Measurements from ENCODE around the gene SFRP5.
A peak's percentile ranks its signal among the peaks of the same experiment; 100 is the strongest.

Gene SFRP5

DNA sequence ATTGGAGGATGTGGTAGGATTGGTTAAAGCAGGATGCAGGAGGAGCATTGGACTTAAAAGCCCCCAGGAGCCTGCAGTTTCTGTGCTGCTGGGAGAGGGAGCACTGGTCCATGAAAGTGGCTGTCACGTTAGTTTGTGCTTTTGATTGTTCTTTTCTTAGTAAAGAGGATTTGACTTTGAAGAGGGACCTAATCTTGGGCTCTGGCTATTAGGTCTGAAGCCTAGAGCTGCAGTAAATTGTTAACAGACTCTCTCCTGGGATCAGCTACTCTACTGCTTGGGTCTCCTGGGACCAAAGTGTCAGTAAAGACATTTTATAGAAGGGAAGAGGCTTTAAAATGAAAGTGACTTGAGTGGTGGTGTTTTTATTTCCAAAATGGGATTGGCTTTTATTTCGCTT is 31.2 kb downstream of the SFRP5 start:
- DNase-seq: no peak

GRCh38 chr10:97738616-97739015 is 33.2 kb downstream of the SFRP5 start:
- DNase-seq: no peak

DNA sequence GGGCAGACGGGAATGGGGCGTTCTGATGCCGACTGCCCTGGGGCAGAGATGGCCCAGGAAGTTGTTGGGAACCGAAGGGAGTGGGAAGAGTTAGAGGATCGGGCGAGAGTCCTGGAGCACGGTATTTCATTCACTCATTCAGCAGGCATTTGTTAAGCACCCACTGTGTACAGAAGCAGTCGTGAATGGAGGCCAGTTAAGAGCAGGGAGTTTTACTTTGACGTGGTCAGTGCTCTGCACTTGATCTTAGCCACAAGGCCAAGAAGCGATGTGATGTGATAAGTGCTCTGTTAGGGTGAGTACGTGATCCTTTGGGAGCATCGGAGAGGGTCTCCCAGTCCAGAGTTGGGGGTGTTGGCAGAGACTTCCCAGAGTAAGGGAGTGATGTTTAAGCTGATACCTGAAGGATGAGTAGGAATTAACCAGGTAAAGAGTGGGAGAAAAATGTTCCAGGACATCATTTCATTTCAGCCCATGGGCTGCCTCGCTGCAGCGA is 34.0 kb downstream of the SFRP5 start:
- no peak for DNase-seq

- peak; percentile 63 to 96 (median 89) for DNase-seq
These were observed 34.7 kb downstream of the SFRP5 start, which contains the start of gene ZFYVE27 for GRCh38 chr10:97736902-97737769. Gene ZFYVE27 (plus strand): TSS chr10:97737128. CDS start chr10:97738478, 1,350 bp downstream.

GRCh38 chr10:97736403-97736901 is 35.3 kb downstream of the SFRP5 start:
- DNase-seq: no peak

DNA sequence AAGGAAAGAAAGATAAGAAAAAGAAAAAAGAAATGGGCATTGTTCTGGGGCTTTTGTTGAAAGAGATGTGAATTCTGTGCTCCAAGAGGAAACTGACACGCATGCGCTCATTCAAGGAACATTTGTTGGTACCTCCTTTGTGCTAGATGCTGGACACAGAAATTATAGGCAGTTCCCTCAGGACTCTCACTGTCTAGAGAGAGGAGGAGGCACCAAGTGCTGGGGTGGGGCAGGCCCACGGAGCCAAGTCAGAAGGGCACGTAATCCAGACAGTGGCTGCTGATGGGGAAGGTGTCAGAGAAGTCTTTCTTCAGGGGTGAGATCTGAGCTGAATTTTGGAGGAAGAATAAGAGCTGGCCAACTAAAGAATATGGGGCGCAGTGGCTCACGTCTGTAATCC is 37.8 kb downstream of the SFRP5 start:
- DNase-seq: no peak

- DNase-seq: no peak
These were observed 38.5 kb downstream of the SFRP5 start for GRCh38 chr10:97733256-97733655.

DNA sequence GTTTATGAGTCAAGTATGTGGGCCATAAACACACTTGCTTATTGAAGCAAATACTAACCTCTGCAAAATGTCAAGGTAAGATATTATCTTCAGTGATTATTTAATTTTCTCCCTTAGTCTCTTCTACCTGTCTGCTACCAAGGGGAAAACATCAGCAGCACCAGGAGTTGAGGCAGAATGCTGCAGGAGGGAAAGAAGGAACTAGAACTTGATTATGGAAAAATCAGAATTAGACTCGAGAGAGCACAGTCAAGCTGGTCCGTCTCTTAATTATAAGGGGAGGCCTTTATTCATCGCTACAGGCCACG is 39.8 kb downstream of the SFRP5 start:
- DNase-seq: no peak

DNA sequence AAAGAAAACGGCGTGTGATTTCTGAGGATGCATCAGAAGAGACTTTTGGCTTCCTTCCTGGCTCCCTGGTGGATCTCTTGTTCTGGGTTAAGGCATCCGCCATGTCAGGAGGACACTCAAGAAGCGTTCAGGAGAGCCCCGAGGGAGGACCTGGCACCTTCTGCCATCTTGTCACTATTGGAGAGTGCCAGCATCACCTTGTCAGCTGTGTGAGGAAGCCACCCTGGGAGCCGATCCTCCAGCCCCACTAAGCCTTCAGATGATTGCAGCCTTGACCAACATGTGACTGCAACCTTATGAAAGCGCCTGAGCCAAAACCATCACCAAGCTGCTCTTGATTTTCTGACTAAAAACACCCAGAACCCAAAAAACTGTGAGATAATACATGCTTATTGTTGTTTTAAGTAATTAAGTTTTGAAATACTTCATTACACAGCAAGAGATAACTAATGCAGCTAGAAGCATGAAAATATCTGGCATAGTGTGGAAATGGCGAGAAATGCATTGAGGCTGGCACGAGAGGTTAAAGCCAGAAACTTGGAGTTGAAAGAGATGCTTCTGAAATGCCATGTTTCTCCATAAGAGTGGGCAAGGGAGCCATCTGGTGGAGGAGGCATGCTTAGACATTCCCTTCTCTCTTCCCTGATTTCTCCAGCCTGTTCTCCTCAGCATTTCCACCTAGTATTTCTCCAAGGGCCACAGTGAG is 40.3 kb downstream of the SFRP5 start:
- peak in 39 of 51 donors; percentile 5 to 86 (median 39) for DNase-seq

DNA sequence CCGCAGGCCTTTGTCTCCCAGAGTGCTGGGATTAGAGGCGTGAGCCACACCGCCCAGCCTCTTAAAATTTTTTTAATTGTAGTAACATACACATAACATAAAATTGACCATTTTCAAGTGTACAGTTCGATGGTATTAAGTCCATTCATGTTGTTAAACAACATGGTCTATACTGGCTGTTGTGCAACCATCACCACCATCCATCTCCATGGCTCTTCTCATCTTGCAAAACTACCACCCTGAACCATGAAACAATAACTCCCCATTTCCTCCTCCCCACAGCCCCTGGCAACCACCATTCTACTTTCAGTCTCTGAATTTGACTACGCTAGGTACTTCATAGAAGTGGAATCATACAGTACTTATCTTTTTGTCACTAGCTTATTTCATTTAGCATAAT is 42.8 kb downstream of the SFRP5 start:
- DNase-seq: no peak

DNA sequence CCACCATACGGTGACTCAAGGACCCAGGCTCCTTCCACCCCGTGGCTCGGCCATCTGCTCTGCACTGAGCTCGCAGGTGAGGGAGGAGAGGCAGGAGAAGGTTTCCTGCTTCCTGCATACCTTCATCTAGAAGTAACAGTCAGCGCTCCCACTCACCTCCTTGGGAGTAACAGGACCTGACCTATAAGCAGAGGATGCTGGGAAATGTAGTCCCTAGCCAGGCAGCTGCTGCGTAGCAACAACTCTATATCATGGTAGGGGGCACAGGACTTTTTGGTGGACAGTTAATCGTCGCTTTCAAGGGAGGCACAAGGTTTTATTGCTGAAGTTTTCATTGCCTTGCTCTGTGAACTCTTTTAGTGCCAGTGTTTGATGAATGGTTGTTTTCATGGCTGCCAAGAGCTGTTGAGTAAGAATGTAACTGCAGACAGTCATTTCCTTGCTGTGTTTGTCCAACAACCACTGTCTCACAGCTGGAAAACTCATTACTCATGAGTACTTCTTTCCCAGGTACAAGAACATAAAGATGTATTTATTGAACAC is 45.1 kb downstream of the SFRP5 start:
- DNase-seq: peak in 5 of 51 donors; percentile 2 to 10 (median 6)

- DNase-seq: no peak
These were observed 47.4 kb downstream of the SFRP5 start for GRCh38 chr10:97724341-97724941.

- no peak for DNase-seq
These were observed 48.8 kb downstream of the SFRP5 start for GRCh38 chr10:97723001-97723400.

- no peak for DNase-seq
These were observed 49.7 kb downstream of the SFRP5 start for GRCh38 chr10:97721871-97722780.

- no peak for DNase-seq
These were observed 52.2 kb downstream of the SFRP5 start for GRCh38 chr10:97719602-97720001.

DNA sequence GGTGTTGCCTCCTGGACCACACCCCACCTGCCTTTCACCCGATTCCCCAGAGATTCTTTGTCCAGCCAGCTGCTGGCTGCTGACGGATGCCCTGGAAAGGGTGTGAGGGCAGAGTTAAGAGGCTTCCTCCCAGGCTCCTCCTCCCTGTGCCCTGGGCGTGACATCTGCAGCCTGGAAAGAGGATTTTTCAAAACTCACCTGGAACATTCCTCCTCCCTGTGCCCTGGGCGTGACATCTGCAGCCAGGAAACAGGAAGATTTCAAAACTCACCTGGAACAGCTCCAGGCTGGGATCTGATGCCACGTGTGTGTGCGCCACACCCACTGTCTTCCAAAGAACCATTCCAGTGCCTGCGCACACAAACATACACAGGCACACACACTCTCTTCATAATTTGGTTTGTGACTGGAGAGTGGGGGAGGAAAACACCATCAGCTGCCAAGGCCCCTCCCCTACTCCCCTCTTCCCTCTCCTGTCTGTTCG is 53.1 kb downstream of the SFRP5 start:
- DNase-seq: peak in 5 of 51 donors; percentile 16 to 59 (median 40)

DNA sequence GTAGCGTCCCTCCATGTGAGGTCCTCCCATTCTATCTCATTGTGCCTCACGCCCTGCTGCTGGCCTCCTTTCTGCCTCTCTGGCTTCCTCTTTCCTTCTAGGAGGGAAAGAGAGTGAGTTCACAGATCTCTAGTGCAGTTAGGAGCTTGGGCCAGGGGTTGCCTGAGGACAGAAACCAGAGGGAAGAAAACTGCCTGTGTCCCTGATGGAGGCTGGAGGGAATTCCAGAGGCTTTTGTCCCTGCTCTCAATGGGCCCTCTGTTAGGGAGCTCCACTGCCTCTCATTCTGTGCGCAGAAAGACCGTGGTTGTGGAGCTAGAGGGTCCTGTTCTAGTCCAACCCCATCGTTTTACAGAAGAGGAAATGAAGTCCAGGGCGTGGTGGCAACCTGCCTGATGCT is 53.6 kb downstream of the SFRP5 start:
- peak in 40 of 51 donors; percentile 17 to 84 (median 45) for DNase-seq

- no peak for DNase-seq
These were observed 54.2 kb downstream of the SFRP5 start for GRCh38 chr10:97717627-97718026.

All from hypothalamus (tissue), 51 donors.